Nephron progenitor cell (in vitro differentiated cells): ENCODE measurements around the gene OR13C9.

Source experiments
- DNase-seq: peaks from one replicate; pipeline ENCODE4 v3.0.0; 2021
- H3K27ac Mint-ChIP-seq: 2 replicates; pipeline ENCODE4 v1.8.0; 2021; ENCODE audit warnings: mild to moderate bottlenecking, moderate library complexity, mixed read lengths
- H3K27me3 Mint-ChIP-seq: 2 replicates; pipeline ENCODE4 v1.8.0; 2021; ENCODE audit warnings: mild to moderate bottlenecking, low read depth, mixed read lengths; ENCODE audit not compliant: poor library complexity
- H3K36me3 Mint-ChIP-seq: 2 replicates; pipeline ENCODE4 v1.8.0; 2021; ENCODE audit warnings: low read depth, mixed read lengths
- H3K4me1 Mint-ChIP-seq: 2 replicates; pipeline ENCODE4 v1.8.0; 2021; ENCODE audit warnings: mixed read lengths
- H3K4me3 Mint-ChIP-seq: 2 replicates; pipeline ENCODE4 v1.8.0; 2021; ENCODE audit warnings: mild to moderate bottlenecking, moderate library complexity, mixed read lengths
- H3K9me3 Mint-ChIP-seq: 2 replicates; pipeline ENCODE4 v1.8.0; 2021; ENCODE audit warnings: mild to moderate bottlenecking, moderate library complexity, mixed read lengths
- CTCF ChIP-seq: fragments of 200-600 bp; sonication (generic); IDR thresholded peaks from 2 replicates; pipeline ENCODE4 v1.5.0; 2021; ENCODE audit warnings: antibody characterized with exemption

The OR13C9 gene

GRCh38 chr9:104568868-104569267, 49.1 kb downstream of the OR13C9 start, which contains the start of gene OR13C8:
Gene OR13C8, plus strand, starts transcription at chr9:104569168. Its CDS starts 0 bp downstream, at chr9:104569168.
- no peak for TF ChIP-seq CTCF
- DNase-seq, result no peak
- Mint-ChIP-seq H3K4me3 (no peak within 1 kb of the TSS), H3K27ac (no peak within 1 kb of the TSS), H3K36me3 (no peaks in the 10 kb centered on the region), H3K4me1 (no peaks in the 10 kb centered on the region), H3K9me3 (peaks cover 24% of the 10 kb centered on the region), H3K27me3 (no peaks in the 10 kb centered on the region)
